WTC11 (cell line): Measurements from ENCODE around the gene CDK18. TPM values are rescaled to one million over a fixed set of nuclear protein-coding genes. Genes with fewer than 3 reads are reported as not detected.
"Not testable (repeated sequence)": the region's sequence is repeated elsewhere in the genome, so short reads cannot be mapped to it uniquely, and the experiment has no call there.

Experiments used
- ATAC-seq: fragments of 200-7000 bp; cut with Tn5 transposase; 2 replicates; pipeline ENCODE4 v1.10.0; 2021; ENCODE audit warnings: mild to moderate bottlenecking, moderate library complexity
- CTCF ChIA-PET: fragments of 300-600 bp; sonication (Branson Sonifier 250); formaldehyde crosslinking; loops from one replicate; lab custom pipeline; 2021; ENCODE audit warnings: antibody characterized with exemption; lab: Charles Lee
- POLR2A ChIA-PET: fragments of 350-600 bp; sonication (Branson Sonifier 250); formaldehyde crosslinking; loops from one replicate; lab custom pipeline; 2021; ENCODE audit warnings: antibody characterized with exemption; lab: Charles Lee
- DNase-seq: peaks from one replicate; pipeline ENCODE4 v3.0.0; 2021; ENCODE audit warnings: low spot score
- H3K27ac Mint-ChIP-seq: 2 replicates; pipeline ENCODE4 v1.8.0; 2021; ENCODE audit warnings: mixed read lengths
- H3K27me3 Mint-ChIP-seq: 2 replicates; pipeline ENCODE4 v1.8.0; 2021; ENCODE audit warnings: low read depth, mild to moderate bottlenecking, moderate library complexity, mixed read lengths
- H3K36me3 Mint-ChIP-seq: 2 replicates; pipeline ENCODE4 v1.8.0; 2021; ENCODE audit warnings: mixed read lengths
- H3K4me1 Mint-ChIP-seq: 2 replicates; pipeline ENCODE4 v1.8.0; 2022; ENCODE audit warnings: mixed read lengths
- H3K4me3 Mint-ChIP-seq: 2 replicates; pipeline ENCODE4 v1.8.0; 2021; ENCODE audit warnings: mild to moderate bottlenecking, moderate library complexity, mixed read lengths
- H3K9me3 Mint-ChIP-seq: 2 replicates; pipeline ENCODE4 v1.8.0; 2021; ENCODE audit warnings: mixed read lengths
- CTCF ChIP-seq: fragments of 200-600 bp; IDR thresholded peaks from 2 replicates; pipeline ENCODE4 v1.8.0; 2022; ENCODE audit warnings: antibody characterized with exemption
- E2F5 ChIP-seq: sonication (generic); formaldehyde crosslinking; IDR thresholded peaks from 2 replicates; pipeline ENCODE4 v1.8.1; 2022; ENCODE audit warnings: mild to moderate bottlenecking, moderate library complexity, missing genetic modification reagents
- FOXK1 ChIP-seq: sonication (generic); formaldehyde crosslinking; IDR thresholded peaks from 2 replicates; pipeline ENCODE4 v1.8.0; 2022; ENCODE audit warnings: mild to moderate bottlenecking, moderate library complexity, missing genetic modification reagents
- FOXP1 ChIP-seq: sonication (generic); formaldehyde crosslinking; IDR thresholded peaks from 2 replicates; pipeline ENCODE4 v1.8.0; 2022; ENCODE audit warnings: missing genetic modification reagents, mild to moderate bottlenecking, moderate library complexity, borderline replicate concordance
- GABPB1 ChIP-seq: sonication (generic); formaldehyde crosslinking; IDR thresholded peaks from 2 replicates; pipeline ENCODE4 v1.8.1; 2023; ENCODE audit warnings: mild to moderate bottlenecking, missing genetic modification reagents
- GTF2I ChIP-seq: fragments of 250-450 bp; sonication (Bioruptor Pico); conservative IDR thresholded peaks from 2 replicates; pipeline ENCODE4 v1.4.0; 2021; ENCODE audit warnings: mild to moderate bottlenecking
- HMGXB4 ChIP-seq: sonication (generic); formaldehyde crosslinking; IDR thresholded peaks from 2 replicates; pipeline ENCODE4 v1.8.1; 2023; ENCODE audit warnings: mild to moderate bottlenecking, moderate library complexity, missing genetic modification reagents
- JAZF1 ChIP-seq: fragments of 250-450 bp; sonication (Bioruptor Pico); IDR thresholded peaks from 2 replicates; pipeline ENCODE4 v1.9.0; 2021; ENCODE audit warnings: moderate library complexity, mild to moderate bottlenecking, inconsistent platforms
- JUN ChIP-seq: sonication (generic); formaldehyde crosslinking; IDR thresholded peaks from 2 replicates; pipeline ENCODE4 v1.8.0; 2023; ENCODE audit warnings: mild to moderate bottlenecking, missing genetic modification reagents
- SMAD4 ChIP-seq: sonication (generic); formaldehyde crosslinking; IDR thresholded peaks from 2 replicates; pipeline ENCODE4 v1.8.0; 2022; ENCODE audit warnings: mild to moderate bottlenecking, missing genetic modification reagents
- ZNF121 ChIP-seq: sonication (generic); formaldehyde crosslinking; IDR thresholded peaks from 2 replicates; pipeline ENCODE4 v1.8.0; 2023; ENCODE audit warnings: missing genetic modification reagents
- ZNF263 ChIP-seq: sonication (generic); formaldehyde crosslinking; IDR thresholded peaks from 2 replicates; pipeline ENCODE4 v1.8.1; 2022; ENCODE audit warnings: low read depth, mild to moderate bottlenecking, moderate library complexity, missing genetic modification reagents
- ZNF423 ChIP-seq: fragments of 250-450 bp; sonication (Bioruptor Pico); IDR thresholded peaks from 2 replicates; pipeline ENCODE4 v2.1.2; 2022; ENCODE audit warnings: mild to moderate bottlenecking, moderate library complexity
- ZNF512 ChIP-seq: sonication (generic); formaldehyde crosslinking; IDR thresholded peaks from 2 replicates; pipeline ENCODE4 v1.8.1; 2022; ENCODE audit warnings: missing genetic modification reagents, borderline replicate concordance
- ZNF671 ChIP-seq: fragments of 250-450 bp; sonication (Bioruptor Pico); IDR thresholded peaks from 2 replicates; pipeline ENCODE4 v1.8.0; 2021; ENCODE audit warnings: mild to moderate bottlenecking
- total RNA-seq: library from RNA; stranded (reverse); gene quantifications from 3 replicates; pipeline ENCODE4 v1.2.3, GENCODE V29; 2021
- TF ChIP-seq, protein P1 (sequence below): sonication (generic); formaldehyde crosslinking; IDR thresholded peaks from 2 replicates; pipeline ENCODE4 v1.8.1; 2022; ENCODE audit warnings: mild to moderate bottlenecking, missing genetic modification reagents, moderate library complexity, borderline replicate concordance

The CDK18 gene
- total RNA-seq, 1 experiment from 2014 or later, result 71.9 TPM

DNA sequence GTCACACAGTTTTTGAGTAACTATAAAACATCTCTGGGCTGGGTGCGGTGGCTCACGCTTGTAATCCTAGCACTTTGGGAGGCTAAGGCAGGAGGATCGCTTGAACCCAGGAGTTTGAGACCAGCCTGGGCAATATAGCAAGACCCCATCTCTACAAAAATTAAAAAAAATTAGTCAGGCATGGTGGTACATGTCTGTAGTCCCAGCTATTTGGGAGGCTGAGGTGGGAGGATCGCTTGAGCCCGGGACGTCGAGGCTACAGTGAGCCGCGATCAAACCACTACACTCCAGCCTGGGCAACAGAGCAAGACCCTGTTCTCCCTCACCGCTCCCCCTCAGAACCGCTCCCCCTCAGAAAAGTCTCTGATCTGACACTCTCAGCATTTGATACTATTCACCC is 21.9 kb upstream of the CDK18 start:
- Mint-ChIP-seq H3K27me3 (peaks cover 37% of the 10 kb centered on the region), H3K4me1 (peaks cover 46% of the 10 kb centered on the region)
- ATAC-seq, H3K36me3 Mint-ChIP-seq, H3K27ac Mint-ChIP-seq, DNase-seq, H3K9me3 Mint-ChIP-seq, H3K4me3 Mint-ChIP-seq: not testable (repeated sequence)
- TF ChIP-seq GTF2I (CRISPR knock-in tag) (peak; percentile 76; the same call in 1 of the 2 replicates), ZNF121 (CRISPR knock-in tag) (peak; percentile 89; the same call in 1 of the 2 replicates)
- POLR2A ChIA-PET, result interaction anchor here (1.1 kb wide), 1 partner anchor 41 kb away, joined by 3 read pairs; no protein-coding TSS in a partner anchor
- CTCF ChIA-PET, result interaction anchor here (0.9 to 24.0 kb wide), 10 partner anchors 26 to 128 kb away, joined by 3 to 613 read pairs (median 8); partner anchors contain the start of gene BLACAT1

- Mint-ChIP-seq H3K36me3 (no peaks in the 10 kb centered on the region), H3K4me3 (no peak overlapping the region), H3K4me1 (peaks cover 40% of the 10 kb centered on the region), H3K27ac (no peak overlapping the region), H3K27me3 (peaks cover 33% of the 10 kb centered on the region), H3K9me3 (no peaks in the 10 kb centered on the region)
- ATAC-seq, result no peak
- TF ChIP-seq ZNF671 (CRISPR knock-in tag) (no peak), JUN (CRISPR knock-in tag) (no peak), FOXP1 (CRISPR knock-in tag) (no peak), E2F5 (no peak)
- TF ChIP-seq, protein P1, sequence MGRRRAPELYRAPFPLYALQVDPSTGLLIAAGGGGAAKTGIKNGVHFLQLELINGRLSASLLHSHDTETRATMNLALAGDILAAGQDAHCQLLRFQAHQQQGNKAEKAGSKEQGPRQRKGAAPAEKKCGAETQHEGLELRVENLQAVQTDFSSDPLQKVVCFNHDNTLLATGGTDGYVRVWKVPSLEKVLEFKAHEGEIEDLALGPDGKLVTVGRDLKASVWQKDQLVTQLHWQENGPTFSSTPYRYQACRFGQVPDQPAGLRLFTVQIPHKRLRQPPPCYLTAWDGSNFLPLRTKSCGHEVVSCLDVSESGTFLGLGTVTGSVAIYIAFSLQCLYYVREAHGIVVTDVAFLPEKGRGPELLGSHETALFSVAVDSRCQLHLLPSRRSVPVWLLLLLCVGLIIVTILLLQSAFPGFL, result no peak
- POLR2A ChIA-PET, result no interaction called here
- CTCF ChIA-PET, result interaction anchor here (0.7 to 24.0 kb wide), 7 partner anchors 11 to 86 kb away, joined by 3 to 613 read pairs (median 23); no protein-coding TSS in a partner anchor
- no peak for DNase-seq
Observed at GRCh38 chr1:205483372-205483771, 21.1 kb upstream of the CDK18 start.

- no peak overlapping the region for H3K4me3 Mint-ChIP-seq
- peaks cover 30% of the 10 kb centered on the region for H3K27me3 Mint-ChIP-seq
- no peaks in the 10 kb centered on the region for H3K36me3 Mint-ChIP-seq
- DNase-seq (peak; percentile 81), ATAC-seq (peak; percentile 75)
- H3K9me3 Mint-ChIP-seq, result no peaks in the 10 kb centered on the region
- peaks cover 36% of the 10 kb centered on the region for H3K4me1 Mint-ChIP-seq
- TF ChIP-seq GTF2I (CRISPR knock-in tag) (peak; percentile 62), ZNF671 (CRISPR knock-in tag) (no peak), GABPB1 (peak; percentile 42; the same call in 1 of the 2 replicates), JAZF1 (no peak), CTCF (peak; percentile 98), HMGXB4 (0 out of 2 replicates have a peak, but pooled peaks have one; percentile 42), FOXK1 (CRISPR knock-in tag) (peak; percentile 53; the same call in 1 of the 2 replicates), ZNF263 (CRISPR knock-in tag) (peak; percentile 47; the same call in 1 of the 2 replicates), SMAD4 (CRISPR knock-in tag) (no peak), ZNF512 (CRISPR knock-in tag) (peak; percentile 86; the same call in 1 of the 2 replicates), ZNF423 (CRISPR knock-in tag) (peak; percentile 99)
- H3K27ac Mint-ChIP-seq, result no peak overlapping the region
- ChIA-PET POLR2A (interaction anchor here (0.7 to 1.7 kb wide), 11 partner anchors 19 to 257 kb away, joined by 3 to 13 read pairs (median 4); partner anchors contain the start of genes BLACAT1, CDK18, KLHDC8A and TMCC2), CTCF (interaction anchor here (0.5 to 24.0 kb wide), 69 partner anchors 9 to 1952 kb away, joined by 3 to 613 read pairs (median 8); partner anchors contain the start of genes BLACAT1, CDK18, KLHDC8A and LEMD1)
Observed at GRCh38 chr1:205484985-205485967, 19.2 kb upstream of the CDK18 start.
